GM21515 (cell line): Measurements from ENCODE around the gene IFIT3.
A peak's percentile ranks its signal among the peaks of the same experiment; 100 is the strongest.

Experiments
- ATAC-seq: cut with Tn5 transposase; IDR thresholded peaks from one replicate; pipeline ENCODE4 v1.9.1; 2021; ENCODE audit not compliant: unreplicated experiment

The IFIT3 gene

GRCh38 chr10:89355394-89355931, 27.7 kb downstream of the IFIT3 start:
- ATAC-seq: no peak

DNA sequence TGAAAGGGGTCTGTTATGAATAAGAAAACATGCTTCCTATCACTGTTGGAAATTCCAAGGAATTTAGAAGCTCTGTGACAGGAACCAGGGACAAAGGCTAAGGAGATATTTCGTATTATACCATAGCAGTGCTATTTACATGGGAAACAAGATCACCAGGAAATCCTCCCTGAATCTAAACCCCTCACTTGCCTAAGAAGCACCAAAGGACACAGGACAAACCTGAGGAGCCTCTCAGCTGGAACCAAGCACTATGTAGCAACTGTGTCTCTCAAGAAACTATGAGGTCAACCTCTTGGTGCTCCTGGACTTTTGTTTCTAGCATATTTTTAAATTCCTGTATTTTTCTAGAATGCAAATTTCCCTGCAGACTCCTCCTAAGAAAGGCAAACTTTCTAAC, 29.3 kb downstream of the IFIT3 start:
- no peak for ATAC-seq

- no peak for ATAC-seq
These were observed 30.2 kb downstream of the IFIT3 start for GRCh38 chr10:89357975-89358374.

DNA sequence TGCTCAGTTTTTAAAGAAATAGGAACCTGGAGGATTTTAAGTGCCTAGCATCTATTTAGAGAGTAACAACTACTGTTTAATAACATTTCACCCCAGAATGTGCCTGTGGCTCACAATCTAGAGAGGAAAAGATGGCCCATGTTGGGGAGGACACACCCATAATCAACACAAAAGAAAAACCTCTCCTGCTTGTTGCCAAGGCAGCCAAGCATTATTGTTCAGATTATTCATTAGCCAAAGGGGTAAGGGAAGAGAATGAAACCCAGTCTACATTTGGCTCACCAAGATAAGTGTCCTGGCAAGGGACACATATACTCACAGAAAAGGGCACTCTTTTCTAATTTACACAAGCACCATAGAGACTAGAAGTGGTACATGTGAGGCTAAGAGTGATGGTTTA, 32.4 kb downstream of the IFIT3 start:
- ATAC-seq: no peak

- ATAC-seq: no peak
These were observed 35.1 kb downstream of the IFIT3 start for GRCh38 chr10:89362929-89363328.

DNA sequence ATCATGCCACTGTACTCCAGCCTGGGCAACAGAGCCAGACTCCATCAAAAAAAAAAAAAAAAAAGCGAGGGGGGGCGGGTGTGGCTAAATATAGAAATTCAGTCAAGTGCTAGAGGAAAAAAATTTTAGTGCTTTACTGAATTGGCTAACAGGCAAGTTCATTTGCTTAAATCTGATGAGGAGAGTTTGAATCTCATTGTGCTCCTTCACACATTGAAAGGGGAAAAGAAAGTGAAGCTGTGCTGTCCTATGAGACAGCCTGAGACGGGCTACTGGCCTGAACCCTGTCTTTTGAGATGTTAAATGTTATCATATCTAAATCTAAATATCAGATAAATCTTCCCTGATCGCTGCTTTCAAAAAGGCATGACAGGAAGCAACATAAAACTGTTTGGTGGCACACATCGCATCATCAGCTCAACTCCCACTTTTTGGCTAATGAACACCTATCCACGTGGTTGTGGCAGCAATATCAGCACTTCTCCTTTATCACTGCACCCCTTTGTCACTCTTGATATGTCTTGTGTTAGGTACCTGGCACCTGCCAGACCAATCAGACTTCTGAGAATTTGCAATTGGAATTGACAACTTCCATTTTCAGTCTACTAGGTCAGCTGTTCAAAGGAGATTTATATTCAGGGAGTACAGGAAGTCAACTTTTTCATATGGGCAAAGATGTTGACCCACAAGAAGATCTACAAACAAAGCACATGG, 36.1 kb downstream of the IFIT3 start:
- no peak for ATAC-seq

- no peak for ATAC-seq
These were observed 36.7 kb downstream of the IFIT3 start for GRCh38 chr10:89364531-89364930.

- peak; percentile 67 for ATAC-seq
These were observed 39.7 kb downstream of the IFIT3 start for GRCh38 chr10:89367529-89367928.

GRCh38 chr10:89368129-89368528, 40.3 kb downstream of the IFIT3 start:
- no peak for ATAC-seq

- no peak for ATAC-seq
These were observed 41.6 kb downstream of the IFIT3 start for GRCh38 chr10:89369156-89370105.

- no peak for ATAC-seq
These were observed 43.3 kb downstream of the IFIT3 start for GRCh38 chr10:89371079-89371478.

DNA sequence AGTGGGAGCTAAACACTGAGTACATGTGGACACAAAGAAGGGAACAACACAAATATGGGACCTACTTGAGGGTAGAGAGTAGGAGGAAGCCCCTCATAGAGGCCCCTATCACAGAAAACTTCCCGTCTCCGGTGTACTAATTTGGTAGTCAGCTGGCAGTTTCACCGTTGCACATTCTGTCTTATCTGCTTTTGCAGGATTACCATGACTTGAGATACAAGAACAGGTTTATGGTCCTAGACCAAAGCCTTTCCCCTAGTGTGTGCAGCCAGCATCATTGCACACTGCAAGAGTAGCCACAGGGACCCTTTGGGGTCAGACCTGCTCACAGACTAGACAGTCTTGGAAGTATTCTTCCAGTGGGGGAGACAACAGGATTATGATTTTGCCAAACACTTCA, 44.2 kb downstream of the IFIT3 start:
- ATAC-seq: no peak

- no peak for ATAC-seq
These were observed 46.3 kb downstream of the IFIT3 start for GRCh38 chr10:89373916-89374711.

- no peak for ATAC-seq
These were observed 46.9 kb downstream of the IFIT3 start for GRCh38 chr10:89374713-89375141.

GRCh38 chr10:89377705-89378637, 50.2 kb downstream of the IFIT3 start, which contains the start of gene IFIT1B:
IFIT1B (plus strand) TSS chr10:89378056; CDS start chr10:89378136, 80 bp downstream.
- ATAC-seq: no peak

DNA sequence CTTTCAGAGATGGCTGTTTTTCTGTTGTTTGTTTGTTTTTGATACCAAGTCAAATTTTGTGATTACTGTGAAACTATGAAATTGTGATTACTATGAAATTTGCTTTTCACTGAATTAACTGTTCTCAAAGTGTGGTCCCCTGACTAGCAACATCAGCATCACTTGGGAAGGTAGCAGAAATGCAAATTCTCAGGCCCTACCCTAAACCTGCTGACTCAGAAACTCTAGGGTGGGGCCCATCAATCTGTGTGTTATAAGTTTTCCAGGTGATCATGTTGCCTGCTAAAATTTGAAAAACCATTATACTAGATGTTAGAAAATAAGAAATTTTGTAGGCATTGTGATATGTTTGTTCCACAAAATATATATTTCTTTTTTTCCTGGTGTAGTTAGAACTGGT, 51.3 kb downstream of the IFIT3 start:
- ATAC-seq: no peak

- ATAC-seq: no peak
These were observed 55.0 kb downstream of the IFIT3 start for GRCh38 chr10:89382757-89383156.

DNA sequence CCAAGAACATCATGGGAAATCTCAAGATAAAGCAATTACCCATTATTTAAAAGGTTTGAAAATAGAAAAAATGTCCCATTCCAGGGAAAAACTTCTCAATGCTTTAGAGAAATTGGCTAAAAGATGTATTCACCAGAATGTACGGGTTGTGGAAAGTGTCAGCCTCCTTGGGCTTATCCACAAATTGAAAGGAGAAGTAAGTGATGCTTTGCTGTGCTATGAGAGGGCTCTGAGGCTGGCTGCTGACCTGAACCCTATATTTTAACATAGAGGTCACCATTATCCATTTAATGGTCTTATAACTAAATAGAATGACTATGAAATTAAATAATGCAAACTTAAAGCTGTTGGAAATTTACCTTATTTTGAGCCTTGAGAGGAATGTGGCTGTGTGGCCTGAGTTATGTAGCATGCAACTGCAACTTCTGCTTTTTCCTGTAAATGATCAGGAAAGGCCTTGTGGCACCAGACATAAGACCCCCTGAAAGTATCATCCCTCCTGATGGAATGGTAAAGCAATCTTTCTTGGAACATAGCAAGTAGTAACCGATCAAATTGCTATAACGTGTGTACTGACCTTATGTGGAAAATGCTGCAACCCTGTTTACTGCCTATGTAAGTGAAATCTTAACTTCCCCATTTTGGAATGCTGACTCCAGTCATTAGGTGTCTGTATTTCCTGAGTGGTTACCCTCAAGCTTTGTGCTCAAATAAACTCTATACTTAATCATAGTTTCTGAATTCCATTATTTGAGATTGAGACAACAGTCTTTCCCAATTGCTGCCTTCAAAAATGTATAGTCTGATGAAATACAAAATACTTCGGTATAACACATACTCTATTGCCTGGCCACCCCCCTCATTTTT, 56.9 kb downstream of the IFIT3 start:
- no peak for ATAC-seq

DNA sequence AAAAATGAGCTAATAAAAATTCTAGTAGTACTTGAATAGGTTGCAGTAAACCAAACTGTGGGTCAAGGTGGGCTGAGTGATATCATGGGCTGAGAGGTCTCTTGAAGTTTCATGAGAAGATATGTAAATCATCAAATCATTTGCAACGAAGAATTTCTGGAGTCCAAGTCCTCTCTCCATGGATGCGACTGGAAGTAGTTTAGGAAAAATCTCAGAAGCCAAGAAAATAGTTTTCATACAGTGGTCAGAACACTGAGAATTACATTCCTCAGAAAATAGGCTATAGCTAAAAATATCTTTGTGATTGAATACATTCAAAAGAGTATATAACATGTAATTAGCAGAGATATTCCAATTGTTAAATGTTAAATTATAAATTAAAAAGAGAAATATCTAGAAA, 61.0 kb downstream of the IFIT3 start:
- ATAC-seq: no peak
